Sigmoid colon (tissue), 4 donors: Measurements from ENCODE around the gene FAH.

Source experiments
- CTCF ChIP-seq, 4 experiments: fragments of 450-650 bp in 3 of 4; fragments of 200-600 bp in 1 of 4; IDR thresholded peaks; one replicate each; pipeline ENCODE4 v1.5.1; 2016 to 2019; ENCODE audit warnings: antibody characterized with exemption in 4 of 4, mild to moderate bottlenecking in 3 of 4, moderate library complexity in 2 of 4
- EP300 ChIP-seq, 4 donors: sonication (generic); formaldehyde crosslinking; IDR thresholded peaks; one replicate each; pipeline ENCODE4 v1.6.1; 2017; ENCODE audit warnings: antibody characterized with exemption in 4 of 4

GRCh38 chr15:80155001-80155377, 2.2 kb downstream of the FAH start:
- TF ChIP-seq EP300 (IDR thresholded peaks at IDR 0.05) = no peak
- TF ChIP-seq CTCF (IDR thresholded peaks at IDR 0.05) = no peak
